Aorta (tissue), 5 donors: ENCODE measurements around the gene CCDC9. TPM values are rescaled to one million over a fixed set of nuclear protein-coding genes. Genes with fewer than 3 reads are reported as not detected.
A peak's percentile ranks its signal among the peaks of the same experiment; 100 is the strongest.

Experiments
- ATAC-seq: fragments of 200-7000 bp; cut with Tn5 transposase; one replicate; pipeline ENCODE4 v1.9.1; 2022; ENCODE audit warnings: moderate library complexity; ENCODE audit not compliant: low FRiP score
- DNase-seq, 2 donors: peaks; one replicate each; pipeline ENCODE4 v3.0.0-alpha.2; 2020
- H3K27ac ChIP-seq, 2 donors: one replicate each; pipeline ENCODE4 v1.5.1; 2013; ENCODE audit warnings: low read length in 2 of 2, mild to moderate bottlenecking in 2 of 2, moderate library complexity in 2 of 2, control low read depth in 1 of 2, inconsistent platforms in 1 of 2, low read depth in 1 of 2
- H3K27me3 ChIP-seq, 2 donors: one replicate each; pipeline ENCODE4 v1.6.1; 2013; ENCODE audit warnings: control low read depth in 1 of 2, low read length in 1 of 2, mild to moderate bottlenecking in 1 of 2, moderate library complexity in 1 of 2; ENCODE audit not compliant: insufficient read depth in 2 of 2, control insufficient read depth in 1 of 2
- H3K36me3 ChIP-seq, 2 donors: one replicate each; pipeline ENCODE4 v1.6.1; 2013; ENCODE audit warnings: control low read depth in 1 of 2, low read length in 1 of 2, mild to moderate bottlenecking in 1 of 2; ENCODE audit not compliant: insufficient read depth in 2 of 2, control insufficient read depth in 1 of 2
- H3K4me1 ChIP-seq, 2 donors: one replicate each; pipeline ENCODE4 v1.6.1; 2013; ENCODE audit warnings: low read length in 2 of 2, control low read depth in 1 of 2, mild to moderate bottlenecking in 1 of 2, moderate library complexity in 1 of 2; ENCODE audit not compliant: insufficient read depth in 2 of 2, control insufficient read depth in 1 of 2
- H3K4me3 ChIP-seq, 2 donors: one replicate each; pipeline ENCODE4 v1.5.1; 2013; ENCODE audit warnings: low read length in 2 of 2, control low read depth in 1 of 2, mild to moderate bottlenecking in 1 of 2
- H3K9me3 ChIP-seq: one replicate; pipeline ENCODE4 v1.6.1; 2013; ENCODE audit warnings: mild to moderate bottlenecking, low read length; ENCODE audit not compliant: control insufficient read depth
- WGBS, 2 donors: extraction: QIAGEN DNeasy Blood & Tissue Kit; methylation state at CpG; one replicate each; pipeline ENCODE4 v1.1.7; 2013; 5-methylcytosine and 5-hydroxymethylcytosine counted together
- intact Hi-C, 2 donors: fragments of 100-400 bp; cut with DNase I; formaldehyde crosslinking; loops; one replicate each; pipeline versions ENCODE4 v1.14.2 to v1.15.0; 2022
- polyA plus RNA-seq, 2 donors: library from polyadenylated mRNA; stranded (reverse); fragments of 200-250 nt; gene quantifications; one replicate each; pipeline ENCODE4 v1.2.3, GENCODE V29; 2013
- total RNA-seq, 2 donors: library from RNA; stranded (reverse); fragmentation: NEBNext Ultra II Directional; extraction: Animal tissue kit (Norgen Biotek cat#: 25700); gene quantifications; one replicate each; pipeline ENCODE4 v1.2.1, GENCODE V29; 2021
- donor health status: healthy with polysubstance abuse.
- donor health status: Bipolar disorder and iron deficiency.
- donor health status: DM: no; HTN: no; CAD: no.
- donor health status: DM: no; HTN: no; CAD: no.
- donor health status: DM: yes; HTN: yes; CAD: no.

The CCDC9 gene
- total and polyA plus RNA-seq, 4 donors: 20.7 to 43.8 (median 39.6) TPM

GRCh38 chr19:47230921-47231214 lies 25.5 kb upstream of the CCDC9 start, which contains the start of gene BBC3:
Gene BBC3, minus strand, starts transcription at chr19:47231199. Its CDS starts 2,768 bp downstream, at chr19:47228431.
- Histone ChIP-seq H3K4me1 (no peaks in the 10 kb centered on the region), H3K27me3 (peaks cover 0 to 2% of the 10 kb centered on the region in 2 donors), H3K27ac (peak within 1 kb of the TSS; percentile 14 to 75), H3K9me3 (no peaks in the 10 kb centered on the region), H3K4me3 (peak within 1 kb of the TSS; percentile 86 to 98), H3K36me3 (no peaks in the 10 kb centered on the region)
- WGBS, 2 donors: 0 to 1% methylated on average over 28 to 43 of the region's 43 CpGs
- intact Hi-C loops: no loop called here
- ATAC-seq (no peak), DNase-seq (no peak)

- Histone ChIP-seq H3K27ac (peak overlapping the region in 1 of 2 donors; percentile 50), H3K36me3 (no peaks in the 10 kb centered on the region), H3K27me3 (no peaks in the 10 kb centered on the region), H3K9me3 (no peaks in the 10 kb centered on the region), H3K4me3 (peak overlapping the region in 1 of 2 donors; percentile 86), H3K4me1 (no peaks in the 10 kb centered on the region)
- ATAC-seq (peak; percentile 77), DNase-seq (peak; percentile 94 to 97)
- intact Hi-C loops: no loop called here
- 7 to 11% methylated on average over 38 to 51 of the region's 51 CpGs for WGBS, 2 donors
Observed at GRCh38 chr19:47231215-47232054, 24.9 kb upstream of the CCDC9 start.

DNA sequence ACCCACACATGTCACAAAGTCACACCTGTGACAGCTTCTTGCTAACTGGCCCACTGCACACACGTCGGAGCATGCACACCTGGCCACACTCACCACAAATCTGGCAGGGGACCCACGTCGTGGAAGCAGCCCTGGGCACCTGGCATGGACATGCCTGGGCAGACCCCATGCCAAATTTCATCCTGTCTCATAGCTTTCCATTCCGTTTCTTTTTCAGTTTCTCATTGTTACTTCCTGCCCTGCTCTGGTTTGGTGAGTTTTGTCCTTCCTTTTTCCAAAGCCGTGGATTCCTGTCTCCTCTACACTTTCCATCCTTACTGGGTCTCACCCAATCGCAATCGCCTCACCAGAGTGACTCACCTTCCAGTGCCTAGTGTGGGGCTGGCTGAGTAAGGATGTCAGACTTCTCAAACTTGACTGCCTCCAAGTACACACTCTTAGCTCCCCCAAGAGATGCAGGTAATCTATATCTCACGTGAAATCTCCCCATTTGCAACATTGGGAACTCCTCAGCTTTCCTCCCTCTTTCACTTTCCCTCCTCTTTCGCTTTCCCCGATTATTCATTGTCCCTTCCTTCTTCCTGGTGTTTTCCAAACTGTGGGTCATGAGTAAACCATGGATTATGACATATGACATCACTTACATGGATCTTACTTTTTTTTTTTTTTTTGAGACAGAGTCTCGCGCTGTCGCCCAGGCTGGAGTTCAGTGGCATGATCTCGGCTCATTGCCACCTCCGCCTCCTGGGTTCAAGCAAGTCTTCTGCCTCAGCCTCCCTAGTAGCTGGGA lies 23.7 kb upstream of the CCDC9 start:
- no peak for DNase-seq
- H3K27ac ChIP-seq: peak overlapping the region in 1 of 2 donors; percentile 6
- H3K36me3 ChIP-seq: no peaks in the 10 kb centered on the region
- no peak for ATAC-seq
- WGBS, 2 donors: 40 to 45% methylated on average over 16 of the region's 16 CpGs
- no peaks in the 10 kb centered on the region for H3K4me1 ChIP-seq
- intact Hi-C loops: no loop called here
- no peaks in the 10 kb centered on the region for H3K27me3 ChIP-seq
- no peaks in the 10 kb centered on the region for H3K9me3 ChIP-seq
- H3K4me3 ChIP-seq: no peak overlapping the region

DNA sequence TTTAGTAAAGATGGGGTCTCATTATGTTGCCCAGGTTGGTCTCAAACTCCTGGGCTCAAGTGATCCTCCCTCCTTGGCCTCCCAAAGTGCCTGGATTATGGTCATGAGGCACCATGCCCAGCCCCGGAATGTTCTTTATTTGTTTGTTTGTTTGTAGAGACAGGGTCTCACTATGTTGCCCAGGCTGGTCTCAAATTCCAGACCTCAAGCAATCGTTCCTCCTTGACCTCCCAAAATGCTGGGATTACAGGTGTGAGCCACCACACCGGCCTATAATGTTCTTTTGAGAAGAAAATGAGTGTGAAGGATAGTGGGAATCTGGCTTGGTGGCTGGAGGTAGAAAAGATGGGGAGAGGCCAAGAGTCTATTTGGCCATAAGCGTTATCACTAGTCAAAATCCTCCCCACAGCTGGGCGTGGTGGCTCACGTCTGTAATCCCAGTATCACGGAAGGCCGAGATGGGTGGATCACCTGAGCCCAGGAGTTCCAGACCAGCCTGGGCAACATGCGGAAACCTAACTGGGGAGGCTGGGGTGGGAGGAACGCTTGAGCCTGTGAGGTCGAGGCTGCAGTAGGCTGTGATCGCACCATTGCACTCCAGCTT lies 20.2 kb upstream of the CCDC9 start:
- ATAC-seq (no peak), DNase-seq (no peak)
- H3K27me3 ChIP-seq: no peaks in the 10 kb centered on the region
- 91 to 92% methylated on average over 12 of the region's 12 CpGs for WGBS, 2 donors
- H3K27ac ChIP-seq: no peak overlapping the region
- no peaks in the 10 kb centered on the region for H3K9me3 ChIP-seq
- no peaks in the 10 kb centered on the region for H3K4me1 ChIP-seq
- intact Hi-C loops: no loop called here
- H3K36me3 ChIP-seq: no peaks in the 10 kb centered on the region
- H3K4me3 ChIP-seq: no peak overlapping the region

- no peak overlapping the region for H3K4me3 ChIP-seq
- no peaks in the 10 kb centered on the region for H3K27me3 ChIP-seq
- no peak overlapping the region for H3K27ac ChIP-seq
- ATAC-seq (no peak), DNase-seq (no peak)
- H3K9me3 ChIP-seq: no peaks in the 10 kb centered on the region
- intact Hi-C loops: no loop called here
- WGBS, 2 donors: 7 to 9% methylated on average over 14 to 16 of the region's 16 CpGs
- no peaks in the 10 kb centered on the region for H3K36me3 ChIP-seq
- H3K4me1 ChIP-seq: no peaks in the 10 kb centered on the region
Observed at GRCh38 chr19:47239152-47239551, 17.2 kb upstream of the CCDC9 start.

DNA sequence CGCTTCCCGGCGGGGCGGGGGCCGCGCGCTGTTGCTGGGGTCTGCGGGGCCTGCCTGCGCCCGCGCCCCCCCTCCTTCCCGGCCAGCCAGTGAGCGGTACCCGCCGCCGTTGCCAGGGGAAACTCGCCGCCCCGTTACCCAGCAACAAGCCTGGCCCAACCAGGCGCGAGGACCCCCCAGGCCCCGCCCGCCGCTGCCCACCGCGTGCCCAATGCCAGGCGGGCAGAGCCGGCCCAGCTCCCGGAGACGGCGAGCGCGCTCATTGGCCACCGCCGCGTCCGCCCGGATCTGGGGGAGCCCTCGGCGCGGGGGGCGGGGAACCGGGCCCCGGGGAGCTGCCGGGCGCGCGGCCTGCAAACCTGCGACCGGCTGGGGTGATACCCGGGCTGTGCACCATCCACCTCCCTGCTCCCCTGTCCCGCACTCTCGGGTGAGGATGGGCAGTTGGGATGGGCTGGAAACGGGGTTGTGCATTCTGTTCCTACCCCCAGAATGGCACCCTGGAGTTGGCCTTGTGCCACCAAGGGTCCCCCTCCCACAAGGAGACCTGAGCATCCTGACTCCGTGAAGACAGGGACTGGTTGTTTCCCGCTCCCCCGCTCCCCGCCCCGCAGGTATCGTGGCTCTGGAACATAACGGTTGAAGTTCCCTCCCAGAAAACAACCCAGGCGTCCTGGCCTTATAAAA lies 16.6 kb upstream of the CCDC9 start:
- Histone ChIP-seq H3K4me1 (no peaks in the 10 kb centered on the region), H3K36me3 (no peaks in the 10 kb centered on the region), H3K4me3 (no peak overlapping the region), H3K27me3 (no peaks in the 10 kb centered on the region), H3K9me3 (no peaks in the 10 kb centered on the region), H3K27ac (no peak overlapping the region)
- ATAC-seq (no peak), DNase-seq (peak; percentile 83 to 93)
- intact Hi-C loops: loop anchor here in 1 of 2 donors (10.0 kb wide), 2 partner anchors 45 to 165 kb away; no protein-coding TSS in a partner anchor
- 2% methylated on average over 37 to 62 of the region's 62 CpGs for WGBS, 2 donors

- Histone ChIP-seq H3K4me3 (no peak overlapping the region), H3K27ac (no peak overlapping the region), H3K27me3 (no peaks in the 10 kb centered on the region), H3K36me3 (no peaks in the 10 kb centered on the region), H3K4me1 (no peaks in the 10 kb centered on the region), H3K9me3 (no peaks in the 10 kb centered on the region)
- intact Hi-C loops: loop anchor here in 1 of 2 donors (10.0 kb wide), 2 partner anchors 46 to 166 kb away; no protein-coding TSS in a partner anchor
- no peak for ATAC-seq
- 37 to 47% methylated on average over 6 of the region's 6 CpGs for WGBS, 2 donors
- no peak for DNase-seq
Observed at GRCh38 chr19:47240556-47240955, 15.8 kb upstream of the CCDC9 start.
